ENCODE measurements around the gene IGFLR1.

IGFLR1 gene

GRCh38 chr19:35755550-35756376, 13.5 kb upstream of the IGFLR1 start:
- peak; percentile 42 for DNase-seq

- no peak for DNase-seq
These were observed 12.9 kb upstream of the IGFLR1 start for GRCh38 chr19:35755131-35755549.

- DNase-seq = no peak
These were observed 12.3 kb upstream of the IGFLR1 start for GRCh38 chr19:35754370-35755130.

GRCh38 chr19:35753634-35754369, 11.6 kb upstream of the IGFLR1 start:
- DNase-seq = no peak

GRCh38 chr19:35752746-35753350, 10.6 kb upstream of the IGFLR1 start:
- no peak for DNase-seq

- DNase-seq = no peak
These were observed 9.8 kb upstream of the IGFLR1 start for GRCh38 chr19:35751839-35752745.

GRCh38 chr19:35750167-35750566, 7.9 kb upstream of the IGFLR1 start:
- no peak for DNase-seq

GRCh38 chr19:35748106-35749020, 6.1 kb upstream of the IGFLR1 start, which contains the start of gene LIN37:
Gene LIN37 (plus strand): TSS chr19:35748576. CDS start chr19:35748725, 149 bp downstream.
- DNase-seq = peak; percentile 99

- DNase-seq = no peak
These were observed 4.3 kb upstream of the IGFLR1 start for GRCh38 chr19:35746531-35746930.

- DNase-seq = no peak
These were observed 3.8 kb upstream of the IGFLR1 start for GRCh38 chr19:35746087-35746462.

GRCh38 chr19:35745328-35746086, 3.3 kb upstream of the IGFLR1 start, which contains the start of the genes PSENEN and U2AF1L4:
Gene PSENEN (plus strand): TSS chr19:35745651. CDS start chr19:35745931, 280 bp downstream.
Gene U2AF1L4 (minus strand): TSS chr19:35745418. CDS start chr19:35745391, 27 bp downstream.
- peak; percentile 99 for DNase-seq

- DNase-seq = peak; percentile 95
These were observed 2.4 kb upstream of the IGFLR1 start for GRCh38 chr19:35744430-35745327.

- no peak for DNase-seq
These were observed 1.6 kb upstream of the IGFLR1 start for GRCh38 chr19:35743640-35744429.

- no peak for DNase-seq
These were observed 1.1 kb downstream of the IGFLR1 start for GRCh38 chr19:35741203-35741515.

GRCh38 chr19:35740423-35741202, 1.6 kb downstream of the IGFLR1 start:
- DNase-seq = peak; percentile 93

- no peak for DNase-seq
These were observed 2.2 kb downstream of the IGFLR1 start for GRCh38 chr19:35740108-35740422.
